HEK293T (cell line): ENCODE data around the gene AGPS.

Experiments used
- ARNT ChIP-seq: fragments of 450-650 bp; IDR thresholded peaks from 2 replicates; pipeline ENCODE4 v1.6.1; 2017; ENCODE audit warnings: mild to moderate bottlenecking
- BHLHE40 ChIP-seq: fragments of 450-650 bp; IDR thresholded peaks from 2 replicates; pipeline ENCODE4 v1.6.1; 2016; ENCODE audit warnings: mild to moderate bottlenecking, moderate library complexity, borderline replicate concordance
- CTBP1 ChIP-seq: fragments of 450-650 bp; IDR thresholded peaks from 2 replicates; pipeline ENCODE4 v1.6.1; 2016; ENCODE audit warnings: borderline replicate concordance
- ELF4 ChIP-seq: fragments of 450-650 bp; IDR thresholded peaks from 2 replicates; pipeline ENCODE4 v1.6.1; 2017; ENCODE audit warnings: antibody characterized with exemption
- FOXA1 ChIP-seq: fragments of 450-650 bp; IDR thresholded peaks from 2 replicates; pipeline ENCODE4 v1.6.1; 2016; ENCODE audit warnings: mild to moderate bottlenecking
- FOXK2 ChIP-seq: fragments of 450-650 bp; IDR thresholded peaks from 2 replicates; pipeline ENCODE4 v1.6.1; 2016; ENCODE audit warnings: mild to moderate bottlenecking
- FOXM1 ChIP-seq: fragments of 450-650 bp; IDR thresholded peaks from 2 replicates; pipeline ENCODE4 v1.6.1; 2017; ENCODE audit warnings: mild to moderate bottlenecking, borderline replicate concordance
- HDGF ChIP-seq: fragments of 450-650 bp; IDR thresholded peaks from 2 replicates; pipeline ENCODE4 v1.6.1; 2017; ENCODE audit warnings: antibody characterized with exemption, borderline replicate concordance
- L3MBTL2 ChIP-seq: fragments of 450-650 bp; conservative IDR thresholded peaks from 2 replicates; pipeline ENCODE4 v1.6.1; 2016; ENCODE audit warnings: mild to moderate bottlenecking
- PKNOX1 ChIP-seq: fragments of 450-650 bp; IDR thresholded peaks from 2 replicates; pipeline ENCODE4 v1.6.1; 2016
- SP1 ChIP-seq: fragments of 450-650 bp; IDR thresholded peaks from 2 replicates; pipeline ENCODE4 v1.6.1; 2017
- SUZ12 ChIP-seq: fragments of 450-650 bp; IDR thresholded peaks from 2 replicates; pipeline ENCODE4 v1.6.1; 2016; ENCODE audit warnings: mild to moderate bottlenecking
- TARDBP ChIP-seq: fragments of 450-650 bp; IDR thresholded peaks from 2 replicates; pipeline ENCODE4 v1.6.1; 2016
- ZNF384 ChIP-seq: fragments of 450-650 bp; IDR thresholded peaks from 2 replicates; pipeline ENCODE4 v1.6.1; 2016

DNA sequence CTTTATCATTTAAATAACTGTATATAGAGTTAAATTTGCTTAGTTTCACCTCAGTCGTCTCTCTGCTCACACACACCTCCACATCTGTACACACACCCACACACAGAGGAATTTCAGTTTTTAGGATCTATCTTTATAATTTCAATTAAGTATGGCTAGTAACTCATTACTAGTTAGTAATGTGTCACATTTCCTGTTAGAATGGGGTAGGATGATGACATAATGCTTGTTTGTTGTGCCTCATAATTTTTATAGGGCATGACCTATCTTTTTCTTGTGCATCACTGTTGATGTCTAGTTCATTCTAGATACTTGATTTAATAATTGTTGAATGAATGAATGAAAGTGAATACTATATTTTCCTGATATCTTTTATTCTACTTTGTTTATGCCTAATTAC lies 108.6 kb downstream of the AGPS start:
- TF ChIP-seq FOXA1 (no peak), SP1 (no peak), CTBP1 (no peak), FOXM1 (no peak), BHLHE40 (no peak), HDGF (no peak), ARNT (no peak), L3MBTL2 (no peak), TARDBP (no peak), PKNOX1 (no peak), FOXK2 (no peak), SUZ12 (no peak), ELF4 (no peak), ZNF384 (no peak)
